ENCODE measurements around the gene SPOCK3.
"Not testable (repeated sequence)": the region's sequence is repeated elsewhere in the genome, so short reads cannot be mapped to it uniquely, and the experiment has no call there.

The SPOCK3 gene

GRCh38 chr4:166977596-166977995, 256.7 kb downstream of the SPOCK3 start:
- no peak for ATAC-seq
- Mint-ChIP-seq H3K27ac (no peak overlapping the region), H3K4me1 (no peaks in the 10 kb centered on the region), H3K27me3 (no peaks in the 10 kb centered on the region), H3K4me3 (no peak overlapping the region), H3K9me3 (peaks cover 7 to 8% of the 10 kb centered on the region in 2 donors)
- DNase-seq = no peak

DNA sequence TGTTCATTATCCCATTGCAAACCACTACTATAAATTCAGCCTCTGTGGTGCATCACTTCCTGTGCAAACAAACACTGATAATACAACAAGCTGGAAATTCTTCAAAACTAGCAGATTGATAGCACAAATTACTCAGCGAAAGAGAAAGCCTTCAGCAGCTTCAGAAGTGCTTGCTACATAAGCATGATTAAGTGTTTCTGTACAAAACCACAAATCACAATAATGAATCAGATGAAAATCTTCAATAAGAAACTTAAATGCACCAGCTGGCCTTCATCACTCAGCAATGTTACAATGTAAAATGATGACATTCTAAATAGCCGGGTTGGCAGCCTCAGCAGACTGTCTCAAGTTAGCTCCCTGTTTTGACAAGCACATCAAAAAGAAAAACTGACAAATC, 262.2 kb downstream of the SPOCK3 start:
- DNase-seq (no peak), ATAC-seq (no peak)
- no peak overlapping the region for H3K4me3 Mint-ChIP-seq

GRCh38 chr4:166968219-166968618, 266.1 kb downstream of the SPOCK3 start:
- Mint-ChIP-seq H3K27ac (peak overlapping the region in 1 of 2 donors; percentile 63), H3K9me3 (peaks cover 0 to 17% of the 10 kb centered on the region in 2 donors)
- not testable (repeated sequence) for DNase-seq, H3K4me3 Mint-ChIP-seq, H3K27me3 Mint-ChIP-seq, H3K4me1 Mint-ChIP-seq, ATAC-seq

More for the DNA sequence above, 262.2 kb downstream of the SPOCK3 start:
- H3K27ac Mint-ChIP-seq = no peak overlapping the region
- no peaks in the 10 kb centered on the region for H3K27me3 Mint-ChIP-seq
- no peaks in the 10 kb centered on the region for H3K4me1 Mint-ChIP-seq
- H3K9me3 Mint-ChIP-seq = peaks cover 7 to 24% of the 10 kb centered on the region in 2 donors

DNA sequence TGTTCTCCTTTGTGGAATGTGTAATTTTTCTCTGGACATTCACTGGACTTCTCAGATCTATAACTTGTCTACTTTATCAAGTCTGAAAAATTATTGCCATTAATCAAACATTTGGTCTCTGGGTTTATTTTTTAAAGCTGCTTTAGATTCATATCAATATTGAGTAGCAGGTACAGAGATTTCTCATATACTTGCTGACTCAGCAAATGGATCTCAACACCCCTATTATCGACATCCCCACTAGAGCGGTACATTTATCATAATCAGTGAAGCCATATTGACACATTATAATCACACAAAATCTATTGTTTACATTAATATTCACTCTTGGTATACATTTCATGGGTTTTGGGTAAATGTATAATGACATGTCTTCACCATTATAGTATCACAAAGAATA, 268.7 kb downstream of the SPOCK3 start:
- DNase-seq (no peak), ATAC-seq (no peak)
- Mint-ChIP-seq H3K4me3 (no peak overlapping the region), H3K4me1 (no peaks in the 10 kb centered on the region), H3K9me3 (peaks cover 0 to 17% of the 10 kb centered on the region in 2 donors), H3K27ac (no peak overlapping the region), H3K27me3 (no peaks in the 10 kb centered on the region)

DNA sequence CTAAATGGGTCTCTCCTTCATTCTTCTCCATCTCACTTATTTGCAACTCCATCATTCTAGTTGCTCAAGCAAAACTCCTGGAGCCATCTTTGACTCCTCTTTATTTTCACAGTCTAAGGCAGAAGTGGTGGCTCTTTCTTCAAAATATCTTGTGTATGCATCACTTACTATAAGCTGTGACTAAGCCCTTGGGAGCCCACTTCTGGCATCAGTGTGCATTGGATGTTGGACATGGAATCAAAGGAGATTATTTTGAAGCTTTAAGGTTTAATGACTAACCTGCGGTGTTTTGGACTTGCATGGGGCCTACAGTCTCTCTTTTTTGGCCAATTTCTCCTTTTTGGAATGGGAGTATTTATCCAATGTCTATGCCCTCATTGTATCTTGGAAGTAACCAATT, 276.8 kb downstream of the SPOCK3 start:
- Mint-ChIP-seq H3K4me1 (no peaks in the 10 kb centered on the region), H3K27ac (peak overlapping the region in 1 of 2 donors; percentile 30), H3K4me3 (no peak overlapping the region), H3K27me3 (no peaks in the 10 kb centered on the region), H3K9me3 (peaks cover 23 to 28% of the 10 kb centered on the region in 2 donors)
- DNase-seq = no peak
- ATAC-seq = no peak

- Mint-ChIP-seq H3K4me3 (no peak overlapping the region), H3K27ac (no peak overlapping the region), H3K4me1 (no peaks in the 10 kb centered on the region), H3K9me3 (peaks cover 23 to 28% of the 10 kb centered on the region in 2 donors), H3K27me3 (no peaks in the 10 kb centered on the region)
- DNase-seq = no peak
- ATAC-seq = no peak
Observed at GRCh38 chr4:166956484-166956883, 277.8 kb downstream of the SPOCK3 start.

- Mint-ChIP-seq H3K27ac (no peak overlapping the region), H3K9me3 (peaks cover 0 to 6% of the 10 kb centered on the region in 2 donors), H3K4me1 (no peaks in the 10 kb centered on the region), H3K27me3 (no peaks in the 10 kb centered on the region), H3K4me3 (no peak overlapping the region)
- ATAC-seq (peak; percentile 73), DNase-seq (peak in 1 of 2 donors; percentile 10)
Observed at GRCh38 chr4:166941629-166942028, 292.7 kb downstream of the SPOCK3 start.

- no peaks in the 10 kb centered on the region for H3K4me1 Mint-ChIP-seq
- no peak overlapping the region for H3K27ac Mint-ChIP-seq
- H3K27me3 Mint-ChIP-seq = no peaks in the 10 kb centered on the region
- no peak for ATAC-seq
- no peak for DNase-seq
- H3K4me3 Mint-ChIP-seq = no peak overlapping the region
- H3K9me3 Mint-ChIP-seq = peaks cover 6 to 10% of the 10 kb centered on the region in 2 donors
Observed at GRCh38 chr4:166930464-166930863, 303.8 kb downstream of the SPOCK3 start.

DNA sequence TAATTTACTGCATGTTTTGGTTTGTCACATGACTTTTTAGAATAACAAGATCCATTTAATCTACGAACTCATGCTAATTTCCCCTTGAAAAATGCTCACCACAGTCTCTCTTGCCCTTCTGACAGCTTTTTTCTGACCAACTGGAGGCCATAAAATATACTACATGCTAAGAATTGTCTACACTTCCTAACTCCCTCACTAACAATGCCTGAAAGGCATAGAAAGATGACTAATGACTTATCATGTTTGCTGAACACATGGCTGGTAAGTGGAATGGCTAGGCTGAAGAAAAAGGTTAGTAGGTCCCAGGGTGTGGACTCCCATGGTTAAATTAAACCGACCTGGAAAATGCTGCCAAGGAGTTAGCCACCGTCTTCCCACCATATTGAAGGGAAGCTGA, 309.9 kb downstream of the SPOCK3 start:
- Mint-ChIP-seq H3K27me3 (no peaks in the 10 kb centered on the region), H3K4me3 (no peak overlapping the region), H3K4me1 (no peaks in the 10 kb centered on the region), H3K27ac (no peak overlapping the region), H3K9me3 (peaks cover 5 to 6% of the 10 kb centered on the region in 2 donors)
- DNase-seq = no peak
- no peak for ATAC-seq

DNA sequence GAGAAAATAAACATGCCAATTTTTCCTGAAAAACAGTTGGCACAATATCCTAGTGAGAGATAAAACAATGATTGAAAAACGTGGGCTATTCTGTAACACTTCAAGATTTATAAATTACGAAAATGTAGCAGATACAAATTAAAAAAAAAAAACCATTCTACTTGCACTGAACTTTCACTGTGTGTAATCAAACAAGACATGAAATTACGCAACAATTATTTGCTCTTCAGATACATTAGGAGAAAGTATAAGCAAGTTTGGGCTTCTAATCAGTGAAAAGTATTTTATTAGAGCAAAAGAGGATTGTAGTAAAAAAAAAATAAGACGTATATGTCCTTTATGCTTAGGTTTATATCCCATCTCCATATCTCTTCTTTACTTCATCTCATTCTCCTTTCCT, 320.4 kb downstream of the SPOCK3 start:
- no peaks in the 10 kb centered on the region for H3K27me3 Mint-ChIP-seq
- H3K9me3 Mint-ChIP-seq = no peaks in the 10 kb centered on the region
- DNase-seq (no peak), ATAC-seq (no peak)
- no peaks in the 10 kb centered on the region for H3K4me1 Mint-ChIP-seq
- no peak overlapping the region for H3K4me3 Mint-ChIP-seq
- no peak overlapping the region for H3K27ac Mint-ChIP-seq

- no peak overlapping the region for H3K27ac Mint-ChIP-seq
- H3K4me1 Mint-ChIP-seq = no peaks in the 10 kb centered on the region
- no peak for DNase-seq
- H3K9me3 Mint-ChIP-seq = peaks cover 0 to 6% of the 10 kb centered on the region in 2 donors
- H3K4me3 Mint-ChIP-seq = no peak overlapping the region
- H3K27me3 Mint-ChIP-seq = no peaks in the 10 kb centered on the region
- no peak for ATAC-seq
Observed at GRCh38 chr4:166903408-166903807, 330.9 kb downstream of the SPOCK3 start.

DNA sequence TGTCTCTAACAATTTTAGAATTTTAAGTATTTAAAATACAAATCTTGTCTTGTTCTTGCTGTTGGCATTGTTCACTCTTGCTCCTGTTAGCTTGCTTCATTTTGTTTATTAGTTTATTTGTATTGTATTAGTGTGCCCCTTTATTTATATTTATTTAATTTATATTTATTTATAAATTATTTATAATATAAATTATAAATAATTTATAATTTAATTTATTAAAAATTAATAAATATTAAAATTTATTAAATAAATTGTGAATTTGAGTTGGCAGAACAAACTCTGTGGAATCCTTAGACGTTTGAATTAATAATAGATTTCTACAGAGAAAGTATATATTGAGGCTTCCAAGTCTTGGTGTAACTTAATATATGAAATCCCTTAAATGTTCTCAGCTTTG, 331.4 kb downstream of the SPOCK3 start:
- Mint-ChIP-seq H3K4me3 (no peak overlapping the region), H3K27ac (no peak overlapping the region)
- no peak for ATAC-seq

GRCh38 chr4:166896254-166896653, 338.0 kb downstream of the SPOCK3 start:
- H3K27ac Mint-ChIP-seq = no peak overlapping the region
- H3K4me1 Mint-ChIP-seq = no peaks in the 10 kb centered on the region
- no peaks in the 10 kb centered on the region for H3K27me3 Mint-ChIP-seq
- H3K4me3 Mint-ChIP-seq = no peak overlapping the region
- no peak for ATAC-seq
- no peak for DNase-seq
- peaks cover 0 to 6% of the 10 kb centered on the region in 2 donors for H3K9me3 Mint-ChIP-seq

More for the DNA sequence above, 331.4 kb downstream of the SPOCK3 start:
- DNase-seq = no peak
- Mint-ChIP-seq H3K27me3 (no peaks in the 10 kb centered on the region), H3K4me1 (no peaks in the 10 kb centered on the region), H3K9me3 (peaks cover 0 to 6% of the 10 kb centered on the region in 2 donors)

DNA sequence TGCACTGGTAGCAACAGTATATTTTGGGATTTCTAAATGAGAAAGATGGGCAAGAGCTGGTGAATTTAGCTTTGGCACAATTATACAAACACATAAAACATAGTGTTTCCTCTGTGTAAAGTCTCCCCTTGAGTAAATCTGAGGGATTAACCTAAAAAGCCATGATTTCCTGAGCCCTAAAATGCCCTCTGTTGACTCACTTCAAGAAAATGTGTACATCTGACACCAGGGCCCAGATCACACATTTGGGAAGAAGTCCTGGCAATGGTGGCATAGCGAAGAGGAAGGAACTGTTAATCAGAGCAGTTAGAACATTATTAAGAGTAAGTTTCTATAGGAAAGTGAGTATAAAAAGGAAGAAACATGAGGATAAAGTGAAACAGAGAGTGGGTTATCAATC, 338.5 kb downstream of the SPOCK3 start:
- Mint-ChIP-seq H3K4me1 (no peaks in the 10 kb centered on the region), H3K27me3 (no peaks in the 10 kb centered on the region), H3K27ac (no peak overlapping the region), H3K9me3 (peaks cover 4 to 6% of the 10 kb centered on the region in 2 donors), H3K4me3 (no peak overlapping the region)
- ATAC-seq (no peak), DNase-seq (no peak)

GRCh38 chr4:166887457-166887856, 346.8 kb downstream of the SPOCK3 start:
- H3K9me3 Mint-ChIP-seq = peaks cover 0 to 7% of the 10 kb centered on the region in 2 donors
- no peaks in the 10 kb centered on the region for H3K4me1 Mint-ChIP-seq
- DNase-seq (no peak), ATAC-seq (no peak)
- H3K27ac Mint-ChIP-seq = no peak overlapping the region
- no peaks in the 10 kb centered on the region for H3K27me3 Mint-ChIP-seq
- no peak overlapping the region for H3K4me3 Mint-ChIP-seq

- DNase-seq = no peak
- Mint-ChIP-seq H3K9me3 (peaks cover 0 to 7% of the 10 kb centered on the region in 2 donors), H3K27me3 (no peaks in the 10 kb centered on the region), H3K4me3 (no peak overlapping the region), H3K27ac (no peak overlapping the region), H3K4me1 (no peaks in the 10 kb centered on the region)
- no peak for ATAC-seq
Observed at GRCh38 chr4:166886718-166887117, 347.6 kb downstream of the SPOCK3 start.

DNA sequence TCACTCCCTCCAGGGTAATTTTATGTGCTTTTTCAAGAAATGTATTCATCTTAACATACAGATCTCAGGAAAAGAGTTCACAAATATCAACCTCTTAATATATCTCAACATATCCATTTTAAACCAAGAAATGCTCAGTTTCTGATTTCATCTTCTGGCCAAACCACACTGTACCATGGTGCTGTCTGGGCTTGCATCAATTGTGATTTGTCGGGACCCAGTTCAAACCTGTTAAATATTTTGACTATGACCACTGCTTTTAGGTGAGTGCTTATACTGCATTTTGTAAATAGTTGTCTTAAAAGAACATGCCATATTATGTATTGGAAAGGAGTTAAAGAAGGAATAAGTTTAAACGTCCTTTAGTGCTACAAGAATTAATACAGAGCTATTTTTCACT, 352.1 kb downstream of the SPOCK3 start:
- Mint-ChIP-seq H3K4me1 (no peaks in the 10 kb centered on the region), H3K4me3 (no peak overlapping the region), H3K9me3 (no peaks in the 10 kb centered on the region), H3K27me3 (no peaks in the 10 kb centered on the region), H3K27ac (no peak overlapping the region)
- no peak for DNase-seq
- no peak for ATAC-seq
